ENCODE results near the gene RALGDS. TPM values are rescaled to one million over a fixed set of nuclear protein-coding genes. Genes with fewer than 3 reads are reported as not detected.

The RALGDS gene
- total RNA-seq, 1 donor from 2014 or later = 64.8 TPM

- TF ChIP-seq CTCF (conservative IDR thresholded peaks at IDR 0.05) = no peak
- Mint-ChIP-seq H3K4me1 (ENCODE audit: unreplicated experiment) (peaks cover 4% of the 10 kb centered on the region), H3K36me3 (no peaks in the 10 kb centered on the region), H3K9me3 (no peaks in the 10 kb centered on the region), H3K4me3 (no peak overlapping the region), H3K27ac (no peak overlapping the region), H3K27me3 (no peaks in the 10 kb centered on the region)
- no peak for DNase-seq (ENCODE audit: extremely low spot score, unreplicated experiment)
Observed at GRCh38 chr9:133154097-133154989, 33.3 kb upstream of the RALGDS start.

- no peaks in the 10 kb centered on the region for H3K36me3 Mint-ChIP-seq
- H3K27ac Mint-ChIP-seq = no peak overlapping the region
- H3K27me3 Mint-ChIP-seq = no peaks in the 10 kb centered on the region
- H3K9me3 Mint-ChIP-seq = no peaks in the 10 kb centered on the region
- DNase-seq (ENCODE audit: extremely low spot score, unreplicated experiment) = no peak
- no peak for TF ChIP-seq CTCF (conservative IDR thresholded peaks at IDR 0.05)
- no peak overlapping the region for H3K4me3 Mint-ChIP-seq
- H3K4me1 Mint-ChIP-seq (ENCODE audit: unreplicated experiment) = peaks cover 4% of the 10 kb centered on the region
Observed at GRCh38 chr9:133153227-133154096, 32.4 kb upstream of the RALGDS start.

- Mint-ChIP-seq H3K4me3 (peak overlapping the region; percentile 74), H3K36me3 (no peaks in the 10 kb centered on the region), H3K9me3 (no peaks in the 10 kb centered on the region), H3K27ac (peak overlapping the region; percentile 81), H3K4me1 (ENCODE audit: unreplicated experiment) (peaks cover 9% of the 10 kb centered on the region), H3K27me3 (no peaks in the 10 kb centered on the region)
- TF ChIP-seq CTCF (conservative IDR thresholded peaks at IDR 0.05) = no peak
- DNase-seq (ENCODE audit: extremely low spot score, unreplicated experiment) = no peak
Observed at GRCh38 chr9:133151601-133152525, 30.8 kb upstream of the RALGDS start.

- TF ChIP-seq CTCF (conservative IDR thresholded peaks at IDR 0.05) = no peak
- Mint-ChIP-seq H3K4me3 (peak overlapping the region; percentile 74), H3K9me3 (no peaks in the 10 kb centered on the region), H3K4me1 (ENCODE audit: unreplicated experiment) (peaks cover 9% of the 10 kb centered on the region), H3K27ac (peak overlapping the region; percentile 74), H3K27me3 (no peaks in the 10 kb centered on the region), H3K36me3 (no peaks in the 10 kb centered on the region)
- DNase-seq (ENCODE audit: extremely low spot score, unreplicated experiment) = no peak
Observed at GRCh38 chr9:133151041-133151440, 30.0 kb upstream of the RALGDS start.
